Esophagus squamous epithelium (tissue), 5 donors: ENCODE data around the gene TMEM108. TPM values are rescaled to one million over a fixed set of nuclear protein-coding genes. Genes with fewer than 3 reads are reported as not detected.
A peak's percentile ranks its signal among the peaks of the same experiment; 100 is the strongest.

ENCODE experiments used
- DNase-seq: peaks from one replicate; lab custom pipeline; 2025; lab: John Stamatoyannopoulos, UW
- H3K27ac ChIP-seq, 4 donors: fragments of 200-600 bp; sonication (generic); one replicate each; pipeline ENCODE4 v1.5.1; 2016 to 2019; ENCODE audit warnings: mild to moderate bottlenecking in 1 of 4
- H3K27me3 ChIP-seq, 4 donors: fragments of 200-600 bp; sonication (generic); 1 replicate in 3 of 4; 2 replicates in 1 of 4; pipeline versions ENCODE4 v1.5.1 to v1.6.0; 2017 to 2021; ENCODE audit warnings: antibody characterized with exemption in 1 of 4
- H3K36me3 ChIP-seq, 3 donors: fragments of 200-600 bp; sonication (generic); one replicate each; pipeline ENCODE4 v1.5.1; 2016 to 2019
- H3K4me1 ChIP-seq, 3 donors: fragments of 200-600 bp; sonication (generic); one replicate each; pipeline ENCODE4 v1.5.1; 2017 to 2019
- H3K4me3 ChIP-seq, 4 donors: fragments of 200-600 bp; sonication (generic); 1 replicate in 3 of 4; 2 replicates in 1 of 4; pipeline ENCODE4 v1.5.1; 2016 to 2019; ENCODE audit warnings: mild to moderate bottlenecking in 2 of 4, moderate library complexity in 1 of 4
- H3K9me3 ChIP-seq, 3 donors: fragments of 200-600 bp; sonication (generic); one replicate each; pipeline ENCODE4 v1.5.1; 2016 to 2019
- POLR2A ChIP-seq, 4 donors: fragments of 450-650 bp; IDR thresholded peaks; one replicate each; pipeline ENCODE4 v1.6.1; 2017; ENCODE audit warnings: antibody characterized with exemption in 4 of 4, mild to moderate bottlenecking in 4 of 4, moderate library complexity in 3 of 4
- WGBS, 2 donors: methylation state at CpG; one replicate each; pipeline ENCODE4 v1.1.5; 2018; 5-methylcytosine and 5-hydroxymethylcytosine counted together
- intact Hi-C: fragments of 100-400 bp; cut with DNase I; formaldehyde crosslinking; loops from one replicate; pipeline ENCODE4 v1.15.0; 2022
- total RNA-seq, 4 donors: library from RNA; depleted of rRNA; stranded (reverse); fragments of >200 nt; gene quantifications; one replicate each; pipeline ENCODE4 v1.1.0, GENCODE V29; 2016
- TF ChIP-seq, protein P1 (sequence below), 6 experiments: fragments of 450-650 bp in 4 of 6; fragments of 200-600 bp in 2 of 6; sonication (generic) in 2 of 6; IDR thresholded peaks; one replicate each; pipeline ENCODE4 v1.5.1; 2016 to 2019; ENCODE audit warnings: antibody characterized with exemption in 6 of 6, mild to moderate bottlenecking in 4 of 6, moderate library complexity in 4 of 6
- donor health status: DM: yes; HTN: yes; CAD: no.

Gene TMEM108
- total RNA-seq, 4 donors from 2014 or later, result 0.12 to 3.4 (median 0.24) TPM

GRCh38 chr3:133040696-133041523, 2.7 kb downstream of the TMEM108 start:
- TF ChIP-seq POLR2A (IDR thresholded peaks at IDR 0.05), result no peak
- TF ChIP-seq, protein P1, sequence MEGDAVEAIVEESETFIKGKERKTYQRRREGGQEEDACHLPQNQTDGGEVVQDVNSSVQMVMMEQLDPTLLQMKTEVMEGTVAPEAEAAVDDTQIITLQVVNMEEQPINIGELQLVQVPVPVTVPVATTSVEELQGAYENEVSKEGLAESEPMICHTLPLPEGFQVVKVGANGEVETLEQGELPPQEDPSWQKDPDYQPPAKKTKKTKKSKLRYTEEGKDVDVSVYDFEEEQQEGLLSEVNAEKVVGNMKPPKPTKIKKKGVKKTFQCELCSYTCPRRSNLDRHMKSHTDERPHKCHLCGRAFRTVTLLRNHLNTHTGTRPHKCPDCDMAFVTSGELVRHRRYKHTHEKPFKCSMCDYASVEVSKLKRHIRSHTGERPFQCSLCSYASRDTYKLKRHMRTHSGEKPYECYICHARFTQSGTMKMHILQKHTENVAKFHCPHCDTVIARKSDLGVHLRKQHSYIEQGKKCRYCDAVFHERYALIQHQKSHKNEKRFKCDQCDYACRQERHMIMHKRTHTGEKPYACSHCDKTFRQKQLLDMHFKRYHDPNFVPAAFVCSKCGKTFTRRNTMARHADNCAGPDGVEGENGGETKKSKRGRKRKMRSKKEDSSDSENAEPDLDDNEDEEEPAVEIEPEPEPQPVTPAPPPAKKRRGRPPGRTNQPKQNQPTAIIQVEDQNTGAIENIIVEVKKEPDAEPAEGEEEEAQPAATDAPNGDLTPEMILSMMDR (IDR thresholded peaks at IDR 0.05), result peak; percentile 58 to 76 (median 70)
- WGBS, 2 donors, result 15 to 28% methylated on average over 4 to 6 of the region's 6 CpGs
- Histone ChIP-seq H3K27me3 (peaks cover 0 to 46% (median 3%) of the 10 kb centered on the region in 4 donors), H3K4me3 (peak overlapping the region in 1 of 4 donors; percentile 19), H3K4me1 (peaks cover 6 to 29% (median 8%) of the 10 kb centered on the region in 3 donors), H3K27ac (peak overlapping the region in 3 of 4 donors; percentile 31 to 42 (median 39)), H3K36me3 (no peaks in the 10 kb centered on the region), H3K9me3 (no peaks in the 10 kb centered on the region)
- intact Hi-C loops, result loop anchor here (10.0 kb wide), 1 partner anchor 344 kb away; no protein-coding TSS in a partner anchor
- DNase-seq, result no peak

- peaks cover 0 to 45% (median 3%) of the 10 kb centered on the region in 4 donors for H3K27me3 ChIP-seq
- H3K9me3 ChIP-seq, result no peaks in the 10 kb centered on the region
- H3K4me3 ChIP-seq, result peak overlapping the region in 1 of 4 donors; percentile 12
- DNase-seq, result no peak
- TF ChIP-seq, protein P1 (IDR thresholded peaks at IDR 0.05), result no peak
- no peak for TF ChIP-seq POLR2A (IDR thresholded peaks at IDR 0.05)
- intact Hi-C loops, result loop anchor here (10.0 kb wide), 1 partner anchor 343 kb away; no protein-coding TSS in a partner anchor
- no peaks in the 10 kb centered on the region for H3K36me3 ChIP-seq
- H3K27ac ChIP-seq, result no peak overlapping the region
- peaks cover 6 to 29% (median 8%) of the 10 kb centered on the region in 3 donors for H3K4me1 ChIP-seq
- 25 to 30% methylated on average over 6 of the region's 6 CpGs for WGBS, 2 donors
Observed at GRCh38 chr3:133041524-133041829, 3.3 kb downstream of the TMEM108 start.

- WGBS, 2 donors, result 41 to 43% methylated on average over 1 of the region's 1 CpG
- no peak for DNase-seq
- H3K4me1 ChIP-seq, result peaks cover 5 to 25% (median 6%) of the 10 kb centered on the region in 3 donors
- no peaks in the 10 kb centered on the region for H3K36me3 ChIP-seq
- H3K27me3 ChIP-seq, result peaks cover 0 to 34% (median 3%) of the 10 kb centered on the region in 4 donors
- H3K4me3 ChIP-seq, result no peak overlapping the region
- no peak overlapping the region for H3K27ac ChIP-seq
- H3K9me3 ChIP-seq, result no peaks in the 10 kb centered on the region
- intact Hi-C loops, result loop anchor here (10.0 kb wide), 1 partner anchor 342 kb away; no protein-coding TSS in a partner anchor
- no peak for TF ChIP-seq POLR2A (IDR thresholded peaks at IDR 0.05)
- TF ChIP-seq, protein P1 (IDR thresholded peaks at IDR 0.05), result no peak
Observed at GRCh38 chr3:133042778-133043177, 4.6 kb downstream of the TMEM108 start.

- Histone ChIP-seq H3K36me3 (no peaks in the 10 kb centered on the region), H3K4me1 (no peaks in the 10 kb centered on the region), H3K27ac (no peak overlapping the region), H3K9me3 (no peaks in the 10 kb centered on the region), H3K27me3 (no peaks in the 10 kb centered on the region), H3K4me3 (no peak overlapping the region)
- TF ChIP-seq, protein P1 (IDR thresholded peaks at IDR 0.05), result no peak
- no peak for TF ChIP-seq POLR2A (IDR thresholded peaks at IDR 0.05)
- no peak for DNase-seq
- 56% methylated on average over 1 of the region's 1 CpG for WGBS, 2 donors
- intact Hi-C loops, result loop anchor here (10.0 kb wide), 1 partner anchor 337 kb away; no protein-coding TSS in a partner anchor
Observed at GRCh38 chr3:133047980-133048379, 9.8 kb downstream of the TMEM108 start.

DNA sequence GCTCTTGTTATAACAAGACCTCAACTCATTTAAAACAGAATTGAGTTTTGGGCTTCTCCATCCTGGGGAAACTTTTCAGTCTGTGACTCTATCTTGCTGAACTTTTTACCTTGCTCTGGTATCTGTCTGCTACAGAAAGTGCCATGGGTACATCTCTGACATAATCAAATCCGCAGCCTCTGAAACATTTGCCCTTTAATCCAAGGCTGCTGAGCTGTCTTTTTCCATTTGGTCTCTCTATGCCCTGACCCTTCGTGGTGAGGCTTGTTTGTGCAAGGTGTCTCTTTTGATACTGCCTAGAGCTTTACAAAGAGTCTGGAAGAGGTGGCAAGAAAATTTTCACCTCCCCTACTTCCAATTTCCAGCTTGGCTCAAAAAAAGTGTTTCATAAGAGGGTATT, 11.3 kb downstream of the TMEM108 start:
- no peak overlapping the region for H3K27ac ChIP-seq
- H3K9me3 ChIP-seq, result no peaks in the 10 kb centered on the region
- H3K27me3 ChIP-seq, result no peaks in the 10 kb centered on the region
- DNase-seq, result no peak
- intact Hi-C loops, result loop anchor here (10.0 kb wide), 1 partner anchor 335 kb away; no protein-coding TSS in a partner anchor
- H3K4me3 ChIP-seq, result no peak overlapping the region
- no peak for TF ChIP-seq POLR2A (IDR thresholded peaks at IDR 0.05)
- TF ChIP-seq, protein P1 (IDR thresholded peaks at IDR 0.05), result no peak
- WGBS, 2 donors, result 62 to 65% methylated on average over 2 of the region's 2 CpGs
- H3K4me1 ChIP-seq, result no peaks in the 10 kb centered on the region
- H3K36me3 ChIP-seq, result no peaks in the 10 kb centered on the region
